Keratinocyte (primary cell): ENCODE results near the gene MIB2.

Experiments used
- EZH2 ChIP-seq: IDR thresholded peaks from one replicate; pipeline ENCODE4 v1.6.1; 2012; ENCODE audit warnings: inconsistent platforms, mild to moderate bottlenecking, low read length, moderate library complexity
- TF ChIP-seq, protein P1 (sequence below), 3 experiments: IDR thresholded peaks in 1 of 3; conservative IDR thresholded peaks in 1 of 3; optimal IDR thresholded peaks in 1 of 3; 2 replicates in 2 of 3; 3 replicates in 1 of 3; pipeline versions ENCODE3 to v1.5.1; 2011; ENCODE audit warnings: low read length in 3 of 3, mild to moderate bottlenecking in 3 of 3, moderate library complexity in 2 of 3, control low read depth in 1 of 3, inconsistent platforms in 1 of 3; ENCODE audit not compliant: insufficient read depth in 2 of 3; ENCODE audit errors: extremely low read depth in 1 of 3

GRCh38 chr1:1605724-1606123, 9.6 kb upstream of the MIB2 start:
- TF ChIP-seq, protein P1, sequence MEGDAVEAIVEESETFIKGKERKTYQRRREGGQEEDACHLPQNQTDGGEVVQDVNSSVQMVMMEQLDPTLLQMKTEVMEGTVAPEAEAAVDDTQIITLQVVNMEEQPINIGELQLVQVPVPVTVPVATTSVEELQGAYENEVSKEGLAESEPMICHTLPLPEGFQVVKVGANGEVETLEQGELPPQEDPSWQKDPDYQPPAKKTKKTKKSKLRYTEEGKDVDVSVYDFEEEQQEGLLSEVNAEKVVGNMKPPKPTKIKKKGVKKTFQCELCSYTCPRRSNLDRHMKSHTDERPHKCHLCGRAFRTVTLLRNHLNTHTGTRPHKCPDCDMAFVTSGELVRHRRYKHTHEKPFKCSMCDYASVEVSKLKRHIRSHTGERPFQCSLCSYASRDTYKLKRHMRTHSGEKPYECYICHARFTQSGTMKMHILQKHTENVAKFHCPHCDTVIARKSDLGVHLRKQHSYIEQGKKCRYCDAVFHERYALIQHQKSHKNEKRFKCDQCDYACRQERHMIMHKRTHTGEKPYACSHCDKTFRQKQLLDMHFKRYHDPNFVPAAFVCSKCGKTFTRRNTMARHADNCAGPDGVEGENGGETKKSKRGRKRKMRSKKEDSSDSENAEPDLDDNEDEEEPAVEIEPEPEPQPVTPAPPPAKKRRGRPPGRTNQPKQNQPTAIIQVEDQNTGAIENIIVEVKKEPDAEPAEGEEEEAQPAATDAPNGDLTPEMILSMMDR (optimal IDR thresholded peaks at IDR 0.05 in 1 of 3, IDR thresholded peaks at IDR 0.05 in 1 of 3, conservative IDR thresholded peaks at IDR 0.05 in 1 of 3; ENCODE audit: extremely low read depth in 1 of 3, insufficient read depth in 2 of 3, low read length in 3 of 3) = no peak
- no peak for TF ChIP-seq EZH2
